Measurements from ENCODE around the gene TREH.
"Not testable (repeated sequence)": the region's sequence is repeated elsewhere in the genome, so short reads cannot be mapped to it uniquely, and the experiment has no call there.

Gene TREH

DNA sequence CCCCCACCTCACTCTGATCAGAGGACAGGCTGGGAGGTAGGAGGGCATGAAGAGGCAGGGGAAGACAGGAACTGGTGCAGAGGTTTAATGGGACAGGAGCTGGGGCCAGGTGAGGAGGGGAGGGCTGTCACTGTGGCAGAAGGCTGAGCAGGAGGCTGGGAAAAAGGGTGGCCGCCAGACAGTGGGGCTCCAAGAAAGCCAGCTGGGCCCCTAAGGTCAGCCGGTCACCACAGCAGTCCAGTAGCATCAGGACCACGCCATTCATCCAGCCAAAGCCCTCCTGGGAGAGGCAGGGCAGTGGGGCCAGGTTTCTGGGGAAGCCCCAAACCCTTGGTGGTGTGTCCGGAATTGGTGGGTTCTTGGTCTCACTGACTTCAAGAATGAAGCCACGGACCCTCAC lies 8.5 kb upstream of the TREH start:
- in situ Hi-C loops (cut with MboI; ENCODE audit: low sequenced_read_pairs, unreplicated experiment) = no loop called here

GRCh38 chr11:118684187-118684586 lies 4.7 kb upstream of the TREH start:
- in situ Hi-C loops (cut with MboI; ENCODE audit: low sequenced_read_pairs, unreplicated experiment) = no loop called here
- TF ChIP-seq CTCF (IDR thresholded peaks at IDR 0.05; ENCODE audit: borderline replicate concordance, control extremely low read depth, extremely low read depth, insufficient read depth, missing control alignments) = no peak
- DNase-seq (ENCODE audit: low spot score) = no peak

More for the DNA sequence above, 8.5 kb upstream of the TREH start:
- no peak for DNase-seq (ENCODE audit: low spot score)
- TF ChIP-seq CTCF (IDR thresholded peaks at IDR 0.05; ENCODE audit: borderline replicate concordance, control extremely low read depth, extremely low read depth, insufficient read depth, missing control alignments) = no peak

DNA sequence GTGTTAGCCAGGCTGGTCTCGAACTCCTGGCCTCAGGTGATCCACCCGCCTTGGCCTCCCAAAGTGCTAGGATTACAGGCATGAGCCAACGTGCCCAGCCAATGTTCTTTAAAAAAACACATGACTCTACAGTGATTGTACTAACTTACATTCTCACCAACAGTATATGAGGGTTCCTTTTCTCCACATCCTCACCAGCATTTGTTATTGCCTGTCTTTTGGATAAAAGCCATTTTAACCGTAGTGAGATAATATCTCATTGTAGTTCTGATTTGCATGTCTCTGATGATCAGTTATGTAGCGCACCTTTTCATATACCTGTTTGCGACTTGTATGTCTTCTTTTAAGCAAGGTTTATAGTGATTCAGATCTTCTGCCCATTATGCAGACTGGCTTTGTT lies 3.5 kb upstream of the TREH start:
- DNase-seq (ENCODE audit: low spot score); in situ Hi-C loops (cut with MboI; ENCODE audit: low sequenced_read_pairs, unreplicated experiment): not testable (repeated sequence)

- in situ Hi-C loops (cut with MboI; ENCODE audit: low sequenced_read_pairs, unreplicated experiment) = no loop called here
- DNase-seq (ENCODE audit: low spot score) = no peak
- no peak for TF ChIP-seq CTCF (IDR thresholded peaks at IDR 0.05; ENCODE audit: borderline replicate concordance, control extremely low read depth, extremely low read depth, insufficient read depth, missing control alignments)
Measured at GRCh38 chr11:118682372-118682771, 2.9 kb upstream of the TREH start.

DNA sequence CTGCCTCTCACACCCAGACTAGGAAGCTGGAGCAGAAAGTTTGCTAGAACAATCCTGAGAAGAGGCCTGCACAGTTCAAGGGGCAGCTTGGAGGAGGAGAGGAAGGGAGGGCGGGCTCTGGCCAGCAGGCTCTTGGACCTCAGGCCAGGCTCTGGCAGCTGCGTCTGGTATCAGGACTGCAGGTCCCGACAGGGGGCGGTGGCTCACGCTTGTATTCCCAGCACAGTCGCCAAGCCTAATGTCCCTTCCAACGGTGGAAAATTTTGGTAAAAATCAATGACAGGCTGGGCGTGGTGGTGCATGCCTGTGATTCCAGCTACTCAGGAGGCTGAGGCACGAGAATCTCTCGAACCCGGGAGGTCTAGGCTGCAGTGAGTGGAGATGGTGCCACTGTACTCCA lies 542 bp downstream of the TREH start:
- DNase-seq (ENCODE audit: low spot score); in situ Hi-C loops (cut with MboI; ENCODE audit: low sequenced_read_pairs, unreplicated experiment): not testable (repeated sequence)

GRCh38 chr11:118677977-118678376 lies 1.5 kb downstream of the TREH start:
- in situ Hi-C loops (cut with MboI; ENCODE audit: low sequenced_read_pairs, unreplicated experiment) = no loop called here
- no peak for TF ChIP-seq CTCF (IDR thresholded peaks at IDR 0.05; ENCODE audit: borderline replicate concordance, control extremely low read depth, extremely low read depth, insufficient read depth, missing control alignments)

GRCh38 chr11:118674082-118674435 lies 5.4 kb downstream of the TREH start:
- no peak for DNase-seq (ENCODE audit: low spot score)
- in situ Hi-C loops (cut with MboI; ENCODE audit: low sequenced_read_pairs, unreplicated experiment) = no loop called here
- TF ChIP-seq CTCF (IDR thresholded peaks at IDR 0.05; ENCODE audit: borderline replicate concordance, control extremely low read depth, extremely low read depth, insufficient read depth, missing control alignments) = no peak

More at GRCh38 chr11:118677977-118678376, 1.5 kb downstream of the TREH start:
- DNase-seq (ENCODE audit: low spot score) = no peak

DNA sequence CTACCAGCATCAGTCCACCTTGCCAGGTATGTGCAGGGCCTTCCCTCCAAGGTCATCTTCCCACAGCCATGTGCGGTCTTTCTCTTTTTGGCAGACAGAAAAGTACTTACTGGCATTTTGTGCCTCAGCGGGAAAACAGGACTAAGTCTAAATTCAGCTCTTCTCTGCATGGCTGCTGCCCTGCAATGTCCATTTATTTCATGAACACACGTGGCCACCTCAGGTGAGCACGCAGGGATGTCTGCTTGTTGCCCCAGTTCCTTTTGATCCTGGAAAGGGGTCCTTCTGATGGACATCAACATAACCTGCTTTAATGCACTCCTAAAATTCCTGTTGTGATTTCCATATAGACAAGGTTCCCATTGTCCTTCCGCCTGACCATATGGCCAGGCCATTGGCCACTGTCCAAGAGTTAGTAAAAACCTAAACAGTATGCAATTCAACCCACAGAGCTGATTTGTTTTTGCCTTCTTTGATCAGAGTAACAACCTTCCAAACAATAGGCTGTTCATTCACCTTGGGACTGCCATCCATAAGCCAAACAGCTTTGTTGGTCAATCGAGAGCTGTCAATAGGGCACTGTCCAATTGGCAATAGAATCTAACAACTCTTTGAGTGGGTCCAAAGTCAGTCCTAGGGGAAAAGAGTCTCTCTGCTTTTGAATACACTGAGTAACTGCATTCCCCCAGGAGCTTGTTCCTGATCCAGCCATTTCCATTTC lies 5.9 kb downstream of the TREH start:
- in situ Hi-C loops (cut with MboI; ENCODE audit: low sequenced_read_pairs, unreplicated experiment) = no loop called here
- no peak for DNase-seq (ENCODE audit: low spot score)
- no peak for TF ChIP-seq CTCF (IDR thresholded peaks at IDR 0.05; ENCODE audit: borderline replicate concordance, control extremely low read depth, extremely low read depth, insufficient read depth, missing control alignments)
